NAMALWA (cell line): ENCODE data around the gene USP7.

Experiments
- DNase-seq: peaks from one replicate; pipeline ENCODE4 v3.0.0-alpha.2; 2015; ENCODE audit warnings: low spot score

USP7 gene

GRCh38 chr16:8861563-8862308 lies 102.0 kb downstream of the USP7 start:
- no peak for DNase-seq

- no peak for DNase-seq
Measured at GRCh38 chr16:8859913-8860881, 103.5 kb downstream of the USP7 start.

- no peak for DNase-seq
Measured at GRCh38 chr16:8858994-8859912, 104.5 kb downstream of the USP7 start.

GRCh38 chr16:8855972-8856371 lies 107.7 kb downstream of the USP7 start:
- no peak for DNase-seq

GRCh38 chr16:8855051-8855786 lies 108.5 kb downstream of the USP7 start:
- DNase-seq: peak; percentile 44

GRCh38 chr16:8854298-8854948 lies 109.3 kb downstream of the USP7 start:
- no peak for DNase-seq

- DNase-seq: no peak
Measured at GRCh38 chr16:8853611-8854010, 110.1 kb downstream of the USP7 start.

- DNase-seq: no peak
Measured at GRCh38 chr16:8853150-8853549, 110.6 kb downstream of the USP7 start.

- DNase-seq: no peak
Measured at GRCh38 chr16:8852534-8852933, 111.2 kb downstream of the USP7 start.

- DNase-seq: no peak
Measured at GRCh38 chr16:8851761-8852403, 111.8 kb downstream of the USP7 start.

- DNase-seq: no peak
Measured at GRCh38 chr16:8850279-8850885, 113.3 kb downstream of the USP7 start.

- DNase-seq: no peak
Measured at GRCh38 chr16:8849411-8850011, 114.2 kb downstream of the USP7 start.

- DNase-seq: no peak
Measured at GRCh38 chr16:8848939-8849391, 114.7 kb downstream of the USP7 start.

GRCh38 chr16:8848231-8848938 lies 115.3 kb downstream of the USP7 start:
- no peak for DNase-seq

- no peak for DNase-seq
Measured at GRCh38 chr16:8847623-8848022, 116.1 kb downstream of the USP7 start.

GRCh38 chr16:8847145-8847544 lies 116.6 kb downstream of the USP7 start:
- no peak for DNase-seq

GRCh38 chr16:8846401-8846932 lies 117.2 kb downstream of the USP7 start:
- DNase-seq: no peak

- no peak for DNase-seq
Measured at GRCh38 chr16:8845699-8846298, 117.9 kb downstream of the USP7 start.
